Glutamatergic neuron (in vitro differentiated cells): Measurements from ENCODE around the gene SDF4. TPM values are rescaled to one million over a fixed set of nuclear protein-coding genes. Genes with fewer than 3 reads are reported as not detected.

Experiments used
- DNase-seq: peaks from one replicate; pipeline ENCODE4 v3.0.0; 2022
- H3K27ac Mint-ChIP-seq: one replicate; pipeline ENCODE4 v1.8.0; 2020; ENCODE audit warnings: mild to moderate bottlenecking, mixed read lengths, inconsistent platforms; ENCODE audit not compliant: unreplicated experiment
- H3K27me3 Mint-ChIP-seq: one replicate; pipeline ENCODE4 v1.8.0; 2020; ENCODE audit warnings: mild to moderate bottlenecking, moderate library complexity, mixed read lengths, inconsistent platforms; ENCODE audit not compliant: unreplicated experiment
- H3K36me3 Mint-ChIP-seq: one replicate; pipeline ENCODE4 v1.8.0; 2020; ENCODE audit warnings: mild to moderate bottlenecking, mixed read lengths, inconsistent platforms; ENCODE audit not compliant: unreplicated experiment
- H3K4me1 Mint-ChIP-seq: one replicate; pipeline ENCODE4 v1.8.0; 2020; ENCODE audit warnings: mild to moderate bottlenecking, low read depth, mixed read lengths, inconsistent platforms; ENCODE audit not compliant: unreplicated experiment
- H3K4me3 Mint-ChIP-seq: one replicate; pipeline ENCODE4 v1.8.0; 2020; ENCODE audit warnings: mild to moderate bottlenecking, mixed read lengths, inconsistent platforms; ENCODE audit not compliant: unreplicated experiment
- H3K9me3 Mint-ChIP-seq: one replicate; pipeline ENCODE4 v1.8.0; 2020; ENCODE audit warnings: mild to moderate bottlenecking, moderate library complexity, mixed read lengths, inconsistent platforms; ENCODE audit not compliant: unreplicated experiment
- total RNA-seq: library from RNA; stranded (reverse); fragmentation: NEBNext Ultra II Directional; extraction: Animal tissue kit (Norgen Biotek cat#: 25700); gene quantifications from one replicate; pipeline ENCODE4 v1.2.1, GENCODE V29; 2021; ENCODE audit not compliant: unreplicated experiment
- TF ChIP-seq, protein P1 (sequence below): fragments of 200-600 bp; sonication (generic); IDR thresholded peaks from one replicate; pipeline ENCODE4 v1.5.0; 2021; ENCODE audit not compliant: partially characterized antibody, unreplicated experiment

Gene SDF4
- total RNA-seq, 1 donor from 2014 or later: 89.2 TPM

GRCh38 chr1:1228596-1229321 lies 3.0 kb downstream of the SDF4 start:
- H3K36me3 Mint-ChIP-seq: peaks cover 6% of the 10 kb centered on the region
- H3K4me3 Mint-ChIP-seq: no peak overlapping the region
- H3K4me1 Mint-ChIP-seq: peaks cover 11% of the 10 kb centered on the region
- peaks cover 15% of the 10 kb centered on the region for H3K27me3 Mint-ChIP-seq
- DNase-seq: no peak
- H3K27ac Mint-ChIP-seq: no peak overlapping the region
- H3K9me3 Mint-ChIP-seq: peaks cover 17% of the 10 kb centered on the region
- TF ChIP-seq, protein P1, sequence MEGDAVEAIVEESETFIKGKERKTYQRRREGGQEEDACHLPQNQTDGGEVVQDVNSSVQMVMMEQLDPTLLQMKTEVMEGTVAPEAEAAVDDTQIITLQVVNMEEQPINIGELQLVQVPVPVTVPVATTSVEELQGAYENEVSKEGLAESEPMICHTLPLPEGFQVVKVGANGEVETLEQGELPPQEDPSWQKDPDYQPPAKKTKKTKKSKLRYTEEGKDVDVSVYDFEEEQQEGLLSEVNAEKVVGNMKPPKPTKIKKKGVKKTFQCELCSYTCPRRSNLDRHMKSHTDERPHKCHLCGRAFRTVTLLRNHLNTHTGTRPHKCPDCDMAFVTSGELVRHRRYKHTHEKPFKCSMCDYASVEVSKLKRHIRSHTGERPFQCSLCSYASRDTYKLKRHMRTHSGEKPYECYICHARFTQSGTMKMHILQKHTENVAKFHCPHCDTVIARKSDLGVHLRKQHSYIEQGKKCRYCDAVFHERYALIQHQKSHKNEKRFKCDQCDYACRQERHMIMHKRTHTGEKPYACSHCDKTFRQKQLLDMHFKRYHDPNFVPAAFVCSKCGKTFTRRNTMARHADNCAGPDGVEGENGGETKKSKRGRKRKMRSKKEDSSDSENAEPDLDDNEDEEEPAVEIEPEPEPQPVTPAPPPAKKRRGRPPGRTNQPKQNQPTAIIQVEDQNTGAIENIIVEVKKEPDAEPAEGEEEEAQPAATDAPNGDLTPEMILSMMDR: no peak

- TF ChIP-seq, protein P1: no peak
- Mint-ChIP-seq H3K27me3 (peaks cover 13% of the 10 kb centered on the region), H3K27ac (no peak overlapping the region), H3K9me3 (peaks cover 12% of the 10 kb centered on the region), H3K4me3 (no peak overlapping the region), H3K36me3 (peaks cover under 1% of the 10 kb centered on the region), H3K4me1 (peaks cover 9% of the 10 kb centered on the region)
- DNase-seq: no peak
These were observed 3.6 kb downstream of the SDF4 start for GRCh38 chr1:1228187-1228586.

GRCh38 chr1:1227386-1227785 lies 4.4 kb downstream of the SDF4 start:
- TF ChIP-seq, protein P1: no peak
- Mint-ChIP-seq H3K4me1 (peaks cover 9% of the 10 kb centered on the region), H3K27me3 (peaks cover 18% of the 10 kb centered on the region), H3K9me3 (peaks cover 12% of the 10 kb centered on the region), H3K4me3 (no peak overlapping the region), H3K27ac (no peak overlapping the region), H3K36me3 (peaks cover 6% of the 10 kb centered on the region)
- no peak for DNase-seq

DNA sequence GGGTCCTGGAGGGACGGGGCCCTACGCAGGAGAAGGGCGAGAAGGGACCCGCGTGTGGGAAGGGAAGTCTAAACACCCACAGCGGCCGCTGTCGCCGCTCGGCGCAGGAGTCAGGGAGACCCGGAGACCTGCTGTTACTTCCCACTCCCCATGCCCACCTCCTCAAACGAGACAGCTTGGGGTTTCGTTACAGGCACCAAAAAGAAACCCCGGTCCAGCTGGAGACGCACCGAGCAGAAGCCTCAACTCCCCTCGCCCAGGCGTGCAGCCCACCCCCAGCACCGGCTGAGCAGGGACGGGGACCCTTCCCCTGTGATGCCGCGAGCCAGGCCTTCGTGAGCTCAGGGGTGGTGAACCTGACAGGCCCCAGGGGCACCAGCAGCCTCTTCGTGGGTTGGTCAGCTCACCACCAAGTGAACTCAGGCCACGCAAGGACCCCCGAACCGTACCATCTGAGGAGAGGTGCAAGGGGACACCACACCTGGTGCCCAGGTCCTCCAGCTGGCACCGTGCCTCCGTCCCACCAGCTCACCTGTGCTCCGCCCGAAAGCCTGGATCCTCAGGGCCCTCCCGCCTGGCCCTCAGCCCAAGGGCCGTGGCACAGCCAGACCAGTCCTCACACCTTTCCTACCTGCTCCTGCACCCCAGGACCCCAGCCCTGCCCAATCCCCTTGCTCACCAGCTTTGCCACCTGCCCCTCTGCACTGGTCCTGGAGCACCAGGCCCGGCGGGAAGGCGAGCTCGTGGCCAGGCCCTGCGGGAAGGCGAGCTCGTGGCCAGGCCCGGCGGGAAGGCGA lies 5.0 kb downstream of the SDF4 start:
- no peak overlapping the region for H3K4me3 Mint-ChIP-seq
- peaks cover 18% of the 10 kb centered on the region for H3K27me3 Mint-ChIP-seq
- H3K27ac Mint-ChIP-seq: no peak overlapping the region
- H3K36me3 Mint-ChIP-seq: peaks cover 6% of the 10 kb centered on the region
- peaks cover 9% of the 10 kb centered on the region for H3K4me1 Mint-ChIP-seq
- TF ChIP-seq, protein P1: no peak
- DNase-seq: no peak
- H3K9me3 Mint-ChIP-seq: peaks cover 12% of the 10 kb centered on the region

GRCh38 chr1:1225913-1226312 lies 5.9 kb downstream of the SDF4 start:
- Mint-ChIP-seq H3K4me1 (peaks cover 9% of the 10 kb centered on the region), H3K36me3 (peaks cover 6% of the 10 kb centered on the region), H3K4me3 (no peak overlapping the region), H3K27me3 (peaks cover 18% of the 10 kb centered on the region), H3K9me3 (peaks cover 9% of the 10 kb centered on the region), H3K27ac (no peak overlapping the region)
- TF ChIP-seq, protein P1: no peak
- DNase-seq: no peak
